ENCODE results near the gene KCTD1.

DNA sequence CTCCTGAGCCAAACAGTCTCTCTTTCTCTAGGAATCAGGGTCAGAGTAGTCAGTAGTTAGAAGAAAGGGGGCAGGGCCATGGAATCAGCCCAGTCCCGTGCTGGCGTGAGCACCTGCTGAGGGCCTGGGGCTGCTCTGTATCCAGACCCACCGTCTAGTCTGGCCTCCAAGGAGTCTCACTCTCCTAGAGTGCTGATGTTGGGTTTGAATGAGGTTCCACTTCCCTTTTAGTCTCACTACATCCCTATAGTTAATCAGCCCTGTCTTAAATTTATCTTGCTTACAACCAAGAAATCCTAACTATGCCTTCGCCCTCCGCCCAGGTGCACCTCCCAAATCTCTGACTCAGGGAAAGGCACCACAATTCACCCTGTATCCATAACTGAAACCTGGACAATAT, 13.4 kb upstream of the KCTD1 start:
- TF ChIP-seq SUZ12 (IDR thresholded peaks at IDR 0.05), result no peak
- no peak for TF ChIP-seq BHLHE40 (IDR thresholded peaks at IDR 0.05; ENCODE audit: borderline replicate concordance)
- no peak for TF ChIP-seq SP1 (IDR thresholded peaks at IDR 0.05)
- TF ChIP-seq NFRKB (IDR thresholded peaks at IDR 0.05), result no peak
- no peak for TF ChIP-seq FOXA1 (IDR thresholded peaks at IDR 0.05)
- no peak for TF ChIP-seq FOXK2 (IDR thresholded peaks at IDR 0.05)
- TF ChIP-seq ZNF384 (IDR thresholded peaks at IDR 0.05), result no peak
- no peak for TF ChIP-seq FOXM1 (IDR thresholded peaks at IDR 0.05; ENCODE audit: borderline replicate concordance)
- TF ChIP-seq ELF4 (IDR thresholded peaks at IDR 0.05), result no peak
- TF ChIP-seq LEF1 (IDR thresholded peaks at IDR 0.05; ENCODE audit: borderline replicate concordance), result no peak
- no peak for TF ChIP-seq HDGF (IDR thresholded peaks at IDR 0.05; ENCODE audit: borderline replicate concordance)
